HCT116 (cell line): ENCODE results near the gene AGBL1. TPM values are rescaled to one million over a fixed set of nuclear protein-coding genes. Genes with fewer than 3 reads are reported as not detected.

Experiments used
- ATAC-seq: fragments of 200-7000 bp; cut with Tn5 transposase; 2 replicates; pipeline ENCODE4 v1.9.1; 2020; ENCODE audit warnings: mild to moderate bottlenecking, moderate library complexity
- BruUV-seq: library from RNA; stranded (reverse); fragments of 400-500 nt; replicated peaks from 2 replicates; lab custom pipeline; 2021; lab: Mats Ljungman, UMichigan
- CTCF ChIA-PET: fragments of 300-600 bp; sonication (Branson Sonifier 250); formaldehyde crosslinking; loops from one replicate; lab custom pipeline; 2021; ENCODE audit warnings: antibody characterized with exemption; lab: Charles Lee
- POLR2A ChIA-PET: fragments of 300-600, 350-600 bp; sonication (Branson Sonifier 250); formaldehyde crosslinking; loops from one replicate; lab custom pipeline; 2021; ENCODE audit warnings: antibody characterized with exemption; lab: Charles Lee
- RAD21 ChIA-PET, 2 experiments: fragments of 300-600 bp; sonication (Branson Sonifier 250); formaldehyde crosslinking; loops; one replicate each; lab custom pipeline; 2023; ENCODE audit warnings: low total read pairs in 2 of 2; ENCODE audit not compliant: uncharacterized antibody in 2 of 2, unreplicated experiment in 2 of 2, low non-redundant PET in 1 of 2; lab: Charles Lee
- DNase-seq: peaks from one replicate; pipeline ENCODE4 v3.0.0-alpha.2; 2010; ENCODE audit warnings: low read depth, low spot score
- H2AFZ ChIP-seq: fragments of 200-600 bp; shearing (Covaris generic), sonication (generic); 2 replicates; pipeline ENCODE4 v1.6.1; 2017; ENCODE audit warnings: low read depth, mixed run types, mixed read lengths, antibody characterized with exemption, low read length; ENCODE audit not compliant: poor library complexity, severe bottlenecking
- H3K27ac ChIP-seq: 2 replicates; pipeline ENCODE4 v1.5.1; 2012; ENCODE audit warnings: low read depth, low read length
- H3K27me3 ChIP-seq: fragments of 200-600 bp; sonication (generic); 2 replicates; pipeline ENCODE4 v1.6.1; 2016; ENCODE audit warnings: mixed run types, low read length, mixed read lengths; ENCODE audit not compliant: insufficient read depth
- H3K36me3 ChIP-seq, 2 experiments: fragments of 200-500 bp in 1 of 2; fragments of 200-600 bp in 1 of 2; sonication (Bioruptor generic) in 1 of 2; sonication (generic) in 1 of 2; 2 replicates each; pipeline versions ENCODE4 v1.5.1 to v1.6.1; 2014 to 2016; ENCODE audit warnings: low read length in 2 of 2, inconsistent platforms in 1 of 2, mixed read lengths in 1 of 2, mixed run types in 1 of 2; ENCODE audit not compliant: insufficient read depth in 2 of 2, control insufficient read depth in 1 of 2
- H3K4me1 ChIP-seq, 2 experiments: fragments of 200-600 bp in 1 of 2; sonication (generic) in 1 of 2; 2 replicates each; pipeline versions ENCODE4 v1.5.1 to v1.6.1; 2012 to 2017; ENCODE audit warnings: low read length in 2 of 2, inconsistent platforms in 1 of 2, mild to moderate bottlenecking in 1 of 2, mixed read lengths in 1 of 2, mixed run types in 1 of 2, moderate library complexity in 1 of 2; ENCODE audit not compliant: insufficient read depth in 2 of 2, control insufficient read depth in 1 of 2
- H3K4me2 ChIP-seq: fragments of 200-600 bp; sonication (generic); 2 replicates; pipeline ENCODE4 v1.6.1; 2017; ENCODE audit warnings: mixed run types, low read length, mixed read lengths
- H3K4me3 ChIP-seq, 2 experiments: fragments of 200-600 bp in 1 of 2; sonication (generic) in 1 of 2; replicated peaks in 1 of 2; 2 replicates each; pipeline ENCODE4 v1.5.1; 2011 to 2016; ENCODE audit warnings: low read length in 2 of 2, control low read depth in 1 of 2, low read depth in 1 of 2, mild to moderate bottlenecking in 1 of 2, mixed read lengths in 1 of 2, mixed run types in 1 of 2
- H3K79me2 ChIP-seq: fragments of 200-600 bp; sonication (generic); 2 replicates; pipeline ENCODE4 v1.6.1; 2017; ENCODE audit warnings: mild to moderate bottlenecking, mixed run types, low read length, moderate library complexity, mixed read lengths; ENCODE audit not compliant: insufficient read depth
- H3K9ac ChIP-seq: fragments of 200-600 bp; sonication (generic); 2 replicates; pipeline ENCODE4 v1.6.1; 2016; ENCODE audit warnings: low read length, mixed read lengths
- H3K9me2 ChIP-seq: fragments of 200-600 bp; sonication (generic), shearing (Covaris generic); 2 replicates; pipeline ENCODE4 v1.6.1; 2017; ENCODE audit warnings: mixed run types, mild to moderate bottlenecking, moderate library complexity; ENCODE audit not compliant: insufficient read depth
- H3K9me3 ChIP-seq, 2 experiments: fragments of 200-500 bp in 1 of 2; fragments of 200-600 bp in 1 of 2; sonication (Bioruptor generic) in 1 of 2; sonication (generic) in 1 of 2; 2 replicates each; pipeline ENCODE4 v1.6.1; 2014 to 2017; ENCODE audit warnings: low read length in 2 of 2, mixed read lengths in 2 of 2, inconsistent platforms in 1 of 2, low read depth in 1 of 2, mild to moderate bottlenecking in 1 of 2, mixed run types in 1 of 2, moderate library complexity in 1 of 2; ENCODE audit not compliant: control insufficient read depth in 1 of 2, insufficient read depth in 1 of 2
- H4K20me1 ChIP-seq: fragments of 200-600 bp; sonication (generic), shearing (Covaris generic); 2 replicates; pipeline ENCODE4 v1.6.1; 2017; ENCODE audit warnings: mixed run types, mild to moderate bottlenecking, moderate library complexity; ENCODE audit not compliant: insufficient read depth
- EGR1 ChIP-seq: IDR thresholded peaks from 2 replicates; pipeline ENCODE4 v1.6.1; 2012; ENCODE audit warnings: low read depth
- EZH2phosphoT487 ChIP-seq: fragments of 200-600 bp; IDR thresholded peaks from 2 replicates; pipeline ENCODE4 v1.6.1; 2018; ENCODE audit warnings: antibody characterized with exemption, borderline replicate concordance
- POLR2A ChIP-seq: IDR thresholded peaks from 2 replicates; pipeline ENCODE4 v1.7.0; 2011; ENCODE audit warnings: borderline replicate concordance; ENCODE audit not compliant: insufficient read depth, insufficient read length; ENCODE audit errors: extremely low read depth
- POLR2AphosphoS5 ChIP-seq: IDR thresholded peaks from 2 replicates; pipeline ENCODE4 v1.6.1; 2011; ENCODE audit warnings: mild to moderate bottlenecking, low read depth, low read length, moderate library complexity
- SIN3A ChIP-seq: IDR thresholded peaks from 2 replicates; pipeline ENCODE4 v1.6.1; 2012; ENCODE audit warnings: low read depth
- YY1 ChIP-seq: IDR thresholded peaks from 2 replicates; pipeline ENCODE4 v1.6.1; 2011; ENCODE audit warnings: low read length, low read depth, moderate library complexity, mild to moderate bottlenecking; ENCODE audit not compliant: insufficient replicate concordance; ENCODE audit errors: extremely low read depth
- intact Hi-C: fragments of 100-400 bp; cut with micrococcal nuclease; formaldehyde crosslinking; loops from 2 replicates; pipeline ENCODE4 v1.10.0; 2022
- total RNA-seq: library from RNA; stranded (reverse); gene quantifications from one replicate; pipeline ENCODE4 v1.2.1, GENCODE V29; 2021; ENCODE audit not compliant: unreplicated experiment
- TF ChIP-seq, protein P1 (sequence below), 3 experiments: fragments of 200-600 bp in 1 of 3; sonication (generic) in 1 of 3; IDR thresholded peaks in 2 of 3; conservative IDR thresholded peaks in 1 of 3; 2 replicates each; pipeline ENCODE4 v1.5.1; 2012 to 2017; ENCODE audit warnings: low read depth in 2 of 3, low read length in 2 of 3, antibody characterized with exemption in 1 of 3, borderline replicate concordance in 1 of 3, control low read depth in 1 of 3, mild to moderate bottlenecking in 1 of 3, mixed read lengths in 1 of 3, mixed run types in 1 of 3, moderate library complexity in 1 of 3; ENCODE audit not compliant: insufficient read depth in 1 of 3
- TF ChIP-seq, protein P2 (sequence below): IDR thresholded peaks from 2 replicates; pipeline ENCODE4 v1.6.1; 2012
- TF ChIP-seq, protein P3 (sequence below): IDR thresholded peaks from 2 replicates; pipeline ENCODE4 v1.6.1; 2012; ENCODE audit warnings: low read depth

The AGBL1 gene
- total RNA-seq, 1 experiment from 2014 or later, result not detected

DNA sequence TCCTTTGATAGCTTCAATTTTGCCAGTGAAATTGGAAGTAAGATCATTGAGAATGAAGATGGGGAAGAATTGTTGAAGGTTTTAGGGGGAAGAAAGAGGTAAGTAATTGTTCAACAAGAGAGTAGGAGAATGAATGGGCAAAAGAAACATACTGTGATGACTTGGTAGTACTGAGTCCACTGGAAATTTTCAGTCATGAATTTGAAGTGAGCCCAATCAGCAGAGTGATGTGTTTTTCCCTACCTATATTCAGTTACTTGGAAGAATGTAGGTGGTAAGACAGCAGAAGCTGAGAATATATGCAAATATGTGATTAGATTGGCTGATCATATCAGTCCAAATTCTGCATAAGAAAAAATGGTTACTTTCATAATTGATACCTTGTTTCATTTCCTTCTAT lies 569.6 kb downstream of the AGBL1 start:
- H3K9ac ChIP-seq, result no peak overlapping the region
- intact Hi-C loops, result no loop called here
- no peaks in the 10 kb centered on the region for H3K36me3 ChIP-seq
- no peaks in the 10 kb centered on the region for H3K27me3 ChIP-seq
- H2AFZ ChIP-seq, result no peak overlapping the region
- no peak overlapping the region for H3K4me2 ChIP-seq
- no peak overlapping the region for H3K4me3 ChIP-seq
- peaks cover 11 to 31% of the 10 kb centered on the region in 2 experiments; a peak in 2 of 4 replicates for H3K9me3 ChIP-seq
- POLR2A ChIA-PET, result no interaction called here
- RAD21 ChIA-PET, result no interaction called here
- no peaks in the 10 kb centered on the region for H3K79me2 ChIP-seq
- H3K4me1 ChIP-seq, result no peaks in the 10 kb centered on the region
- no peak for DNase-seq
- no peaks in the 10 kb centered on the region for H4K20me1 ChIP-seq
- CTCF ChIA-PET, result no interaction called here
- TF ChIP-seq SIN3A (no peak), EGR1 (no peak), EZH2phosphoT487 (no peak), POLR2A (no peak), POLR2AphosphoS5 (no peak), YY1 (no peak)
- TF ChIP-seq, protein P1, sequence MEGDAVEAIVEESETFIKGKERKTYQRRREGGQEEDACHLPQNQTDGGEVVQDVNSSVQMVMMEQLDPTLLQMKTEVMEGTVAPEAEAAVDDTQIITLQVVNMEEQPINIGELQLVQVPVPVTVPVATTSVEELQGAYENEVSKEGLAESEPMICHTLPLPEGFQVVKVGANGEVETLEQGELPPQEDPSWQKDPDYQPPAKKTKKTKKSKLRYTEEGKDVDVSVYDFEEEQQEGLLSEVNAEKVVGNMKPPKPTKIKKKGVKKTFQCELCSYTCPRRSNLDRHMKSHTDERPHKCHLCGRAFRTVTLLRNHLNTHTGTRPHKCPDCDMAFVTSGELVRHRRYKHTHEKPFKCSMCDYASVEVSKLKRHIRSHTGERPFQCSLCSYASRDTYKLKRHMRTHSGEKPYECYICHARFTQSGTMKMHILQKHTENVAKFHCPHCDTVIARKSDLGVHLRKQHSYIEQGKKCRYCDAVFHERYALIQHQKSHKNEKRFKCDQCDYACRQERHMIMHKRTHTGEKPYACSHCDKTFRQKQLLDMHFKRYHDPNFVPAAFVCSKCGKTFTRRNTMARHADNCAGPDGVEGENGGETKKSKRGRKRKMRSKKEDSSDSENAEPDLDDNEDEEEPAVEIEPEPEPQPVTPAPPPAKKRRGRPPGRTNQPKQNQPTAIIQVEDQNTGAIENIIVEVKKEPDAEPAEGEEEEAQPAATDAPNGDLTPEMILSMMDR (IDR thresholded peaks at IDR 0.05 in 2 of 3, conservative IDR thresholded peaks at IDR 0.05 in 1 of 3; ENCODE audit: borderline replicate concordance in 1 of 3, insufficient read depth in 1 of 3, low read depth in 2 of 3, low read length in 2 of 3), result no peak
- TF ChIP-seq, protein P2, sequence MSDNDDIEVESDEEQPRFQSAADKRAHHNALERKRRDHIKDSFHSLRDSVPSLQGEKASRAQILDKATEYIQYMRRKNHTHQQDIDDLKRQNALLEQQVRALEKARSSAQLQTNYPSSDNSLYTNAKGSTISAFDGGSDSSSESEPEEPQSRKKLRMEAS, result no peak
- TF ChIP-seq, protein P3, sequence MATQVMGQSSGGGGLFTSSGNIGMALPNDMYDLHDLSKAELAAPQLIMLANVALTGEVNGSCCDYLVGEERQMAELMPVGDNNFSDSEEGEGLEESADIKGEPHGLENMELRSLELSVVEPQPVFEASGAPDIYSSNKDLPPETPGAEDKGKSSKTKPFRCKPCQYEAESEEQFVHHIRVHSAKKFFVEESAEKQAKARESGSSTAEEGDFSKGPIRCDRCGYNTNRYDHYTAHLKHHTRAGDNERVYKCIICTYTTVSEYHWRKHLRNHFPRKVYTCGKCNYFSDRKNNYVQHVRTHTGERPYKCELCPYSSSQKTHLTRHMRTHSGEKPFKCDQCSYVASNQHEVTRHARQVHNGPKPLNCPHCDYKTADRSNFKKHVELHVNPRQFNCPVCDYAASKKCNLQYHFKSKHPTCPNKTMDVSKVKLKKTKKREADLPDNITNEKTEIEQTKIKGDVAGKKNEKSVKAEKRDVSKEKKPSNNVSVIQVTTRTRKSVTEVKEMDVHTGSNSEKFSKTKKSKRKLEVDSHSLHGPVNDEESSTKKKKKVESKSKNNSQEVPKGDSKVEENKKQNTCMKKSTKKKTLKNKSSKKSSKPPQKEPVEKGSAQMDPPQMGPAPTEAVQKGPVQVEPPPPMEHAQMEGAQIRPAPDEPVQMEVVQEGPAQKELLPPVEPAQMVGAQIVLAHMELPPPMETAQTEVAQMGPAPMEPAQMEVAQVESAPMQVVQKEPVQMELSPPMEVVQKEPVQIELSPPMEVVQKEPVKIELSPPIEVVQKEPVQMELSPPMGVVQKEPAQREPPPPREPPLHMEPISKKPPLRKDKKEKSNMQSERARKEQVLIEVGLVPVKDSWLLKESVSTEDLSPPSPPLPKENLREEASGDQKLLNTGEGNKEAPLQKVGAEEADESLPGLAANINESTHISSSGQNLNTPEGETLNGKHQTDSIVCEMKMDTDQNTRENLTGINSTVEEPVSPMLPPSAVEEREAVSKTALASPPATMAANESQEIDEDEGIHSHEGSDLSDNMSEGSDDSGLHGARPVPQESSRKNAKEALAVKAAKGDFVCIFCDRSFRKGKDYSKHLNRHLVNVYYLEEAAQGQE, result no peak
- TF ChIP-seq, all 23 proteins: peak for 0
- no peaks in the 10 kb centered on the region for H3K9me2 ChIP-seq
- BruUV-seq, result no TSS peak
- H3K27ac ChIP-seq, result no peak overlapping the region
- no peak for ATAC-seq
